ENCODE data around the gene HOXD11.

HOXD11 gene

GRCh38 chr2:176151442-176152287, 44.6 kb downstream of the HOXD11 start, which contains the start of gene HOXD4:
HOXD4 (plus strand) TSS chr2:176151550; CDS start chr2:176151634, 84 bp downstream.
- DNase-seq: no peak

GRCh38 chr2:176152350-176153181, 45.5 kb downstream of the HOXD11 start:
- DNase-seq: no peak

DNA sequence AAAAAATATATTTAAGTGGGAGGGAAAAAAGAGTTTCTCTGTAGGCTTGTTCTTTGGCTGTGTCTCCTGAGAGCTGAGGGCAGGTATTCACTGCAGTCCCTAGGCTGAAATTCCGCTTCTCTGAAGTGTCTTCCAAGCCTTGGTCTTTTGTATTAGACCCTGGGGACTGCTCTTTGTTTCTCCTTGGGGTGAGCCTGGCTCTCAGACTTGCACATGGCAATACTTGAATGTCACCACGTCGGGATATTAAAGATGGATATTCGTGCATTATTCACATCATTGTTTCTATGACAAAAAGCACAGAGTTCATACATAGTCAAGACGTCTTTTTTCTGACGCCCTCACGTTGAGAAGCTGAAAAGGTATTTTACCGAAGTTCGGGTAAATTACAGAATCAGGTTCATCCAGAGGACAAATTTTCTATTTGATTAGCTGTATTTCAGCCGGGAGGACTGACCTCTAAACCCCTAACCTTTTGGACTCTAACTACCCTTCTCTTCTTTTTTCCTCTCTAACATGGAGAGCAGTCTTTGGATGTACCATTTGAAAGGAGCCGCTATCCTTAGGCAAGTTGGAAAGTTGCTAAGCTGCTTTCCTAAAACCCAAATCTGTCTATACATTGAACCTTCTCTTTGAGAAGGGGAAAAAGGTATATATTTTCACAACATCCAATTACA, 47.6 kb downstream of the HOXD11 start:
- no peak for DNase-seq

DNA sequence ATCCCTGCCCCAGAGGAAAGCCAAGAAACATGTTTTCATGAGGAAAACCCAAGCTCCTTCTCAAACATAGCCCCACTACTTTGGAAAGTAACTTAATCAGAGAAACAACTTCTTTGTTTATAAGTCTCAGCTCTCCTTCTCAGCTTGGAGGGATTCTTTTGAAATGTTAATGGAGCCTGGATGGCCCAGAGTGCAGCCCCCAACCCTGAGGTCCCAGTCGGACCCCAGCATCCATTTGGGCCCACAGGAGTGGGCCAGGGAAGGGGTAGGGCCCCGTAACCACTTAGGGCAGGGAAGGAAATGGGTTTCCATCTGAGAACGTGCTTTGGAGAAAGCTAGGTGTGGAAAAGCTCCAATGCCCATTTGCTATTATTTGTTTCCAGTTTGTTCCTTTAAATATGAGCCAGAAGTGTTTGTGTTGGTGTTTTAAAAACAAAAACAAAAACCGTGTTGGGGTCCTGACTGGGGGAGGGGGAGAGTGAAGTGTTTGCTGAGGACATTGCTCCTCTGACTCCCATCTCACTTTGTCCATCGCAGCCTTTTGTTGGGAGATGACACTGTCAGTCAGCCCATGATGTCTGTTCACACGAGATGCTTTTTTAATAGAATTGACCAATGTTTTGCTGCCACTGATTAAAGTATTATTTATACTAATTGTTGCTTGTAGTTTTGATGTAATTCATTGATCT, 48.4 kb downstream of the HOXD11 start:
- no peak for DNase-seq

DNA sequence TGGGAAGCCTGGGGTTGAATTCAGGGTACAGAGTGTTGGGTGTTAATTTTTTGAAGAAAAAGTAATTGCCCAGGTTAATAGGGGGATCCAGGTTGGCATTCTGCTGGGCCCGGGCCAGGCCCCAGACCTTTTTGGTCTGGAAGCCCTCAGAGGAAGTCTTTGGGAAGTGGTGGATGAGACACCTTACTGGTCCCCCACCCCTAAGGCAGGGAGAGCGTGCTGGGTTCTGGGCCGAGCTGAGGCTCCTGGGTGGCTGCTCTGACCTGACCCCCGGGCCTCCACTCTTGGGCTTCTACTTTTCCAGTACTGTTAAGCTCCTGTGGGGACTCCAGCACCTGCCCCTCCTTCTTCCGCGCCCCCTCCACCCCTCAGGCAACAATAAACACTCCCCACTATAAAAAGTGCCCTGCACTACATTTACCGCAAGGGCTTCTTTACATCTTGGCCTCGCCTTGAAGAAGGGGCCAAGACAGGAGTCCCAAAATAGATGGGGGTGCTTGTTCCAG, 49.3 kb downstream of the HOXD11 start:
- no peak for DNase-seq

- no peak for DNase-seq
Measured at GRCh38 chr2:176156807-176157498, 49.9 kb downstream of the HOXD11 start, which contains the start of gene HOXD3. HOXD3 (plus strand) TSS chr2:176157307; CDS start chr2:176169115, 11,808 bp downstream.

GRCh38 chr2:176157499-176158185, 50.6 kb downstream of the HOXD11 start:
- no peak for DNase-seq

GRCh38 chr2:176158186-176158591, 51.1 kb downstream of the HOXD11 start:
- DNase-seq: no peak

- no peak for DNase-seq
Measured at GRCh38 chr2:176158855-176159662, 52.0 kb downstream of the HOXD11 start.
